ENCODE results near the gene PLIN5.
"Not testable (repeated sequence)": the region's sequence is repeated elsewhere in the genome, so short reads cannot be mapped to it uniquely, and the experiment has no call there.

PLIN5 gene

DNA sequence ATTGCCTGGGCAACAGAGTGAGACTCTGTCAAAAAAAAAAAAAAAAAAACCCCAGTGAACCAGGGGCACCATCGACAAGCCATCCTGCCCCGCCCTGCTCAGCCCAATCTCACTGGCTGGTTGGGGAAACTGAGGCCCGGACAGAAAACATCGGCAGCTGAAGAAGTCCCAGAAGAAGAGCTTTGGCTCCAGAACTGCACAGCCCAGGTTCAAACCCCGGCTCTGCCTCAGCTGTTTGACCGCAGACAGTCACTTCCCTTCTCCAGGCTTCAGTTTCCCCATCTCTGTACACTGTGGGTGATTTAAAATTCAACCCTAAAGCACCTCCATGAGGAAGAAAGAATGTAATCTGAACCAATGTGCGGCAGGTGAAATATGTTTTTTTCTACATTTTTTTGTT is 33.9 kb upstream of the PLIN5 start:
- no peak for DNase-seq (ENCODE audit: low read depth, low spot score)

DNA sequence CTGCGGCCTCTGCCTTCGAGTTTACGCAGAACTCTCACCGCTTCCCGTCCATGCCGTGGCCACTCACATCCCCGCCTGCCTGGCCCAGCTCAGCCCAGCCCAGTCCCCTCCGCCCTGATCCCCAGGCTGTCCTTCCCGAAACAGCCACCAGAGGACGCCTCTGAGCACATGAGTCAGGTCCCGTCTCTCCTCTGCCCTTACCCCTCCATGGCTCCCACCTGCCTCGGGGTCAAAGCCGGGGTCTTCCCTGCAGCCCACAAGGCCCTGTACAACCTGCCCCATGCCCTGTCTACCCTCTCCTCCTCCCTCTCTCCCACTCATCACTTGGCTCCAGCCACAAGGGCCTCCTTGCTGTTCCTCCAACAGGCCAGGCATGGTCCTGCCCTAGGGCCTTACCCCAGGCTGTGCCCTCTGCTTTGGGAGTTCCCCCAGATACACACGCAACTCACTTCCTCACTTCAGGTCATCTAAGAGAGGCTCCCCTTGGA is 32.6 kb upstream of the PLIN5 start:
- DNase-seq (ENCODE audit: low read depth, low spot score) = no peak

DNA sequence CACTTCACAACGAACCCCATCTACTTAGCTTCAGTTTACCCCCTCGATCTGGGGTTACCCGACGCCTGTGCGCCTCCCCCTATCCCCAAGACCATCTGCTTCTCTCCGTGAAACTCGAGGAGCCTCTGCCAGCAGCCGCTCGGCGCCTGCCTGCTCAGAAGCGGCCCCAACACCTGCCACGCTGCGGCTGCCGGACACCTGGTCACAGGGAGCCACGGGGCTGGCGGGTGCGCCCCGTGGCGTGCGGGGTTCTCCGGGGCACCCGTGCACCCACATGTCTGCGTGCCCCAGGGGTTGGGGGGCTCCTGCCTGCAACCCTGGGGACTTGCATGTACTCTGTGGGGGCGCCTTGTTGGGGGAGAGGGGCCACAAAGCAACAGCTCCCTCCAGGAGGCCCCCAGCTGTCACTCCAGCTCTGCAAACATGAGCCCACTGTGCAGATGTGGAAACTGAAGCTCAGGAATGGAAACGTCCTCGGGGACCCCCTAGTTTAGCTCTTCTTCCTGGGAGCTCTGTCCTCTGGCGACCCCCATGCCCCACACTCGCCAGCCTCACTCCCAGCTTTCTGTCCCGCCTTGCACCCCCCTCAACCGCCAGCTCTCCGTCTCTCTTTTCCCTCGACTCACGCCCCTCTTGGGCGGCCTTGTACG is 31.5 kb upstream of the PLIN5 start:
- no peak for DNase-seq (ENCODE audit: low read depth, low spot score)

DNA sequence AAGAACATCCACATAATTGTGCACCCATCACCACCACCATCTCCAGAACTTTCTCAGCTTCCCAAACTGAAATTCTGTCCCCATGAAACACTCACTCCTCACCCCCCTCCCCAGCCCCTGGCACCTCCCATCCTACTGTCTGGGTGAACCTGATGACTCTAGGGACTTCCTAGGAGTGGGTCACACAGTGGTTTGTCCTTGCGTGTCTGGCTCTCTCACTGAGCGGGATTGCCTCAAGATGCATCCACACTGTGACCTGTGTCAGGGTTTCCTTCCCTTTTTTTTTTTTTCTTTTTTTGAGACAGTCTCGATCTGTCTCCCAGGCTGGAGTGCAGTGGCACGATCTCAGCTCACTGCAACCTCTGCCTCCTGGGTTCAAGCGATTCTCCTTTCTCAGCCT is 28.5 kb upstream of the PLIN5 start:
- not testable (repeated sequence) for DNase-seq (ENCODE audit: low read depth, low spot score)

DNA sequence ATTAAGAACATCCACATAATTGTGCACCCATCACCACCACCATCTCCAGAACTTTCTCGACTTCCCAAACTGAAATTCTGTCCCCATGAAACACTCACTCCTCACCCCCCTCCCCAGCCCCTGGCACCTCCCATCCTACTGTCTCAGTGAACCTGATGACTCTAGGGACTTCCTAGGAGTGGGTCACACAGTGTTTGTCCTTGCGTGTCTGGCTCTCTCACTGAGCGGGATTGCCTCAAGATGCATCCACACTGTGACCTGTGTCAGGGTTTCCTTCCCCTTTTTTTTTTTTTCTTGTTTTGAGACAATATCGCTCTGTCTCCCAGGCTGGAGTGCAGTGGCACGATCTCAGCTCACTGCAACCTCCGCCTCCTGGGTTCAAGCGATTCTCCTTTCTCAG is 27.1 kb upstream of the PLIN5 start:
- DNase-seq (ENCODE audit: low read depth, low spot score) = not testable (repeated sequence)

DNA sequence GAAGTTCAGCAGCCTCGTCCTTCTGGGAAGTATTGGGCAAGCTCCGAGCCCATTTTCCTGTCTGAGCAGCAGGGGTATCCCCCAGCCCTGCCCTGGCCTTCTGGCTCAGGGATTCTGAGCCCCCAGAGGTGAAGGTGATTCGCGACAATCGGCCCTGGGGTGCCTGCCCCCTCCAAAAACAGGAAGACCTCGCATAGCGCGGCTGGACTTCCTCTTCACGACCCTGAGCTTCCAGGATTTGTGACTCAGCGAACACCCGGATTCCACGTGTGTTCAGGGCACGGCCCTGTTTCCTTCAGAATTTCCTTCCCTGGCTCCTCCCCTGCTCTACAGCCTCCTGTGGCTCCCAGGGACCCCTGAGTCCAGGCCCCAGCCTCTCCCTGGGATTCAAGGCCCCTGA is 24.5 kb upstream of the PLIN5 start, which contains the start of gene SEMA6B:
Gene SEMA6B (minus strand): TSS at position 116 of the 400 bp plus-strand sequence. CDS start 1,227 bp downstream, outside the sequence.
- DNase-seq (ENCODE audit: low read depth, low spot score) = no peak

DNA sequence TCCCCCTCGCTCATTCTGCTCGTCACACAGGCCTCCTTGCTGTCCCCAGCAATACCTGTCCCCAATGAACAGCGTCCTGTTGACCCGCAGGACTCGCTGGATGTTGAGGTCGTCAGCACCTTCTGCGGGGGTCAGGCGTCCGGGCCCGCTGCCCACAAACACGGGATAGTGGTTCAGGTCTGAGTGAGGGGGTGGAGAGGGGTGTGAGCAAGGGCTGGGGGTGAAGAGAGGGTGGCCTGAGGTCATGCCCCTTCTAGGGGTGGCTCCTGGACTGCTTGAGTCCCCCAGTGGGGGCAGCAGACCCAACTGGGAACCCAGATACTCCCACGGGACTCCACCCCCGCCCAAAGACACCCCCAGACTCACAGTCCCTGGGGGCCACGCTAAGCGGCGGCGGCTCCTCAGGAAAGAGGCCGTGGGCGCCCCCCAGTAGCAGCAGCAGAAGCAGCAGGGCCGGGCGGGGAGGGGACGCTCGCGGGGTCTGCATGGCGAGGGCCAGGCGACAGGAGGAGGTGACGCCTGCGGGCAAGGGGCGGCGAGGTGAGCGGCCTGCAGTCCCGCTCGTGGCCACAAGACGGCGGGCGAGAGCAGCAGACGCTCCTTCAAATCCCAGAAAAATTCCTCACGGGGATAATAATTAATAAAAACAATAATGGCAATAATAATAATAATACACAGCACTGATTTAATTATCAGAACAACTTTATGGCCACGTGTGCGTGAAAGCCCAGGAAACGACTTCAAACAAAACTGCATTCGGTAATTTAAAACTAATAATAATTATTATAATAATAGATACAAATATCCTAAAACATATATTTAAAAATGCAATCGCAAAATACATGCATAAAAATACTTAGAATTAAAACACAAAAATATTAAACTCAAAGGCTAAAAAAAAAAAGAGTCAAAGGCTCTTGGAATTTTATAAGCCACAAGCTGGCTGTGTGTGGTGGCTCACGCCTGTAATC is 23.2 kb upstream of the PLIN5 start:
- DNase-seq (ENCODE audit: low read depth, low spot score) = no peak

DNA sequence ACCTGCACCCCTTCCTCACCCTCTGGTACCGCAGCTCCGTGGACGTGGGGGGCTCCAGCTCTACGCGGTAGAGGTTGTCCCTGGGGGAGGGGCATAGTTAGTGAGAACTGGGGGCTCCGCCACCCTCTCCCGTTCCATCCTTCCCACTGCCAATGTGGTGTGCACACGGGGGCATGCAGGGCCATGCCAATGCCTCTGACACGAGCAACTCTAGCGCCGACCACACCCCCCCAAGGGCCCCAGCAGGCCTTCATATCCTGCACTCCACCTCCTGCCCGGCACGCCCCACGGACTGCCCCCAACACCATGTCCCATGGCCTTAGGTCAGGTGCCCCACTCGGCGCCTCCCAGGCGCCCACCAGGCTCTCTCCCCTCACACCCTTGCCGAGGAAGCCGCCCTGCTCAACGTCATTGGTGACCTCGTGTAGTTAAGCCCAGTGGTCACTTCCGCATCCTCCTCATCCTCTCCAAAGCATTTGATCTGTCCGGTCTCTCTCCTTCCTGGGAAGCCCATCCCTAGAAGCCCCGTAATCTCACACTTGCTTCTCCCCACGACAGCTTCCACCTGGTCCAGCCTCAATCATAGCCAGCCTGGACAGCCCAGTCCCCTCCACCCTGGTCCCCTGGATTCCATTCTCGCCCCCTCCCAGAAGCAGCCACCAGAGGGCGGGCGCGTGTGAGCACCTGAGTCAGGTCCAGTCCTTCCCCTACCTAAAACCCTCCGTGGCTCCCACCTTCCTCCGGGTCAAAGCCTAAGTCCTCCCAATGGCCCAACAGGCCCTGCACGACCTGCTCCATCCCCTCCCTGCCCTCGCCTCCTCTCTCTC is 22.3 kb upstream of the PLIN5 start:
- DNase-seq (ENCODE audit: low read depth, low spot score) = no peak

DNA sequence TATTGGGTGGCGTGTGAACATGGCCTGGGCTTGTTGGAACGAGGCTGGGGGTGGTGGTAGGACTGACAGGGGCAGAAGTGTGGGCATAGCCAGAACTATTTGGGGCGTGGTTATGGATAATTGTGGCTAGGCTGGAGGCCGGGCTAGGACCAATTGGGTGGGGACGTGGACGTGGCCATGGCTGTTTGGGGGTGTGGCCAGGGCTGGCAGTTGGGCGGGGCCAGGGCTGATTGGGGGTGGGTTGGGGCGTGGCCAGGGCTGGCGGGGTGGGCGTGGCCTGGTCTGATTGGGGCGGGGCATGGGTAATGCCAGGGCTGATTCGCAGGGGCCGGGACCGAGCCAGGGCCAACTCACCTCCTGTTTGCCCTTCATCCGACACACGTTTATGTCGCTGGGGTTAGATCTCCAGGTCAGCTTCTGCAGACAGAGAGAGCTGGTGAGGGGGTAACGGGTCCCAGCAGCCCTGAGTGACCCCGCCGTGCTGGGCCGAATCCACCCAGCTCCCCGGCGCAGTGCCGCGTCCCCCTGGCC is 21.6 kb upstream of the PLIN5 start:
- no peak for DNase-seq (ENCODE audit: low read depth, low spot score)

DNA sequence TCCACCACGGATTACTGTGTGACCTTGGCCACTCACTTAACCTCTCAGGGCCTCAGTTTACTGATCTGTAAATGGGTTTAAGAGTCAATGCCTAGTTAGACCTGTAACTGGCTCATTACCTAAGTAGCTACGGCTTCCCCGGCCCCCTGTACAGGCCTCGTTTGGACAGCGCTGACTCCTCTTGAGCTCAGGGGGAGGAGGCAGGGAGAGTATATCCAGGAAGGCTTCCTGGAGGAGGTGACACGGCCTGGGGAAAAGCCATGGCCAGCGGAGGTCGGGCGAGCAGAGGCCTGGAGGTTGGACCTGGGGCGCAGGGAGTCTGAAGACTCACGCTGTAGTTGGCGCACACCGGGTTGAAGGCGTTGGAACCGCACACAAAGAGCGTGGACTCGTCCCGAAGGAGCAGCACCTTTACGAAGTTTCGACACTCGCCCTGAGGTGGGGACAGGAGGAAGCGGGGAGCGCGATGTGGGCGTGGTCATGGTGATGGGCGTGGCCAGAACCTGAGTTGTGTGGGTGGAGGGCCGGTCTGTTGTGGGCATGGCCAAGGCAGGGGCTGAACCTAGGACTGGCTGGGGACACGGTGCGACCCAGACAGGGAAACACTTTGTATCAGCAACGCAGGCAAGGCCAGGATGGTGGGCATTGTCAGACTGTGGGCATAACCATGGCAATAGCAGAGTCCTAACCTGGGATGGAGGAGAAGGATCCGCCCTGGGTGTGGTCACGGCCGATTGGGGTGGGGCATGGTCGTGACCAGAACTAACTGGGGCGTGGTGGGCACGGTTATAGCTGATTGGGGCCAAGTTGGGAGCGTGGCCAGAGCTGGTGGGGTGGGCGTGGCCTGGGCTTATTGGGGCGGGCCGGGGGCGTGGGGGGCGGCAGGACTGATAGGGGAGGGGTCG is 20.9 kb upstream of the PLIN5 start:
- no peak for DNase-seq (ENCODE audit: low read depth, low spot score)

DNA sequence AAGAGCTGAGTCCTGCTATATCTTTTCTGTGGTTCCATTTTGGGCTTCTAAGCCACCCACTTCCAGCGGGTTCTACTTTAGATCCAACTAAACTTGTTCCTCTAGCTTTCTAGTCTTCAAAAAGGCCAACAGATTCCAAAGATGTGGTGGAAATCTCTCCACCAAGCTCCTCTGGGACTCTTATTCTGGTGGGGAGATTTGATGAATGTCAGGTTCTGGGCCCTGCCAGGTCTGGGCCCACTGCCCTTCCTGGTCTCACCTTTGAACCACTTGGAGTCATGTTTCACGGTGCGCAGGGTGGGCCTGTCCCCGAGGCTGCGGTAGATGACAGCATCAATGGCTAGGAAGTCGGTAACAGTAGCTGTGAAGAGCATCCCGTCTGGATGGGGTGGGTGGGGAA is 19.7 kb upstream of the PLIN5 start:
- no peak for DNase-seq (ENCODE audit: low read depth, low spot score)

DNA sequence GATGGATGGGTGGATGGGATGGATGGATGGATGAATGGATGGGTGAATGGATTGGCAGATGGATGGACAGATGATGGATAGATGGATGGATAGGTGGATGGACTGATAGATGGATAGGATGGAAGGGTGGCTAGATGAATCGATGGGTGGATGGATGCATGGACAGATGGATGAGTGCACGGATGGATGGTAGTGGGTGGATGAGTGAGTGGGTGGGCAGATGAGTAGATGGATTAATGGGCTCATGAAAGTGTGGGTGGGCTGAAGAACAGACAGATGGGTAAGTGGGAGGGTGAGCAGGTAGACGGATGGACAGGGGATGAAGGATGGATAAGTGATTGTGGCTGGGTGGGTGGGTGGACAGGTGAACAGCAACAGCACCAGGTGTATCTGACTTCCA is 18.8 kb upstream of the PLIN5 start:
- DNase-seq (ENCODE audit: low read depth, low spot score) = no peak

DNA sequence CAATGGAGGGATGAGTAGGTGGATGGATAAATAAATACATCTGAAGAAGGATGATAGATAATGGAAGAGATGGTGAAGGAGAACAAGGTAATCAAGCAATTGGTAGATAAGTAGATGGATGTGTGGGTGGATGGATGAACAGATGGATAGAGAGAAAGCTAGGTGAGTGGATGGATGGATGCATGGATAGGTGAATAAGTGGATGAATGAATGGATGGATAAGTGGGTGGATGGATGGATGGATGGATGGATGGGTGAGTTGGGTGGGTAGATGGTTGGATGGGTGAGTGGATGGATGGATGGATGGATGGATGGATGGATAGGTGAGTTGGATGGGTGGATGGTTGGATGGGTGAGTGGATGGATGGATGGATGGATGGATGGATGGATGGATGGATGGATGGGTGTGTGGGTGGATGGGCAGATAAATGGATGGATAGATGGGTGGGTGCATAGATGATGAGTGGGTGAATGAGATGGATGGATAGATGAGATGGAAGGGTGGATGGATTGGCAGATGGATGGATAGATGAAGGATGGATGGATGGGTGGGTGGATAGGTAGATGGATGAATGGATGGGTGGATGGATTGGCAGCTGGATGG is 18.2 kb upstream of the PLIN5 start:
- no peak for DNase-seq (ENCODE audit: low read depth, low spot score)

DNA sequence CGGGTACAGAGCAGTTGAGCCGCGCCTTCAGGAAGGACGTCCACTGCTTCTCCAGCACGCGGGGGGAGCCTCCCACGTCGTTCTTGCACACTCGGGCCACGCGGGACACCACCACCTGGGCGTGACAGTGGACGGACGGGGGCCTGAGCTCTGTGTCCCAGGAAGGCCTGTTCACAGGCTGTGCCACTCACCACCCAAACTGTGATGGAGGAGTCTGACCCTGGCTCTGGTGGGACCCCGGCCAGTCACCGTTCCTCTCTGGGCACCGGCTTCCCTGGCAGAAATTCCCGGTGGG is 17.4 kb upstream of the PLIN5 start:
- no peak for DNase-seq (ENCODE audit: low read depth, low spot score)

DNA sequence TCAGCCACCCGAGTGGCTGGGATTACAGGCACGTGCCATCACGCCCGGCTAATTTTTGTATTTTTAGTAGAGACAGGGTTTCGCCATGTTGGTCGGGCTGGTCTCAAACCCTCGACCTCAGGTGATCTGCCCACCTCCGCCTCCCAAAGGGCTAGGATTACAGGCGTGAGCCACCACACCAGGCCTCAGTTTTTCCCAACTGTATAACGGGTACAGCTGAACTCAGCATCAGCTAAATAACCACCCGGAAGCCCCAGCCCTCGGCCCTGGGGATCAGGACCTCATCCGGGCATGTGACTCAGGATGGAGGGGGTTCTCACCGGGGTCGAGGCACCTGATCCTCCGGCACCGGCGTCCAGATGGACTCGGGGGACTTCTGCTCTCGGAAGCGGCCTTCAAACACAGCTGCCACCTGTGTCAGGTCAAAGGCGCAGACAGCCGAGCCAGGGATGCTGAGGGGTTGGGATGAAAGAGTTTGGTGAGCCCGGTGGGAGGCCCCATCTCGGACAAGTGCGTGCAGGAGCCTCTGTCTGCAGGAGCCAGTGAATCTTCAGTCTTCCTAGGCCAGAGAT is 15.5 kb upstream of the PLIN5 start:
- no peak for DNase-seq (ENCODE audit: low read depth, low spot score)

DNA sequence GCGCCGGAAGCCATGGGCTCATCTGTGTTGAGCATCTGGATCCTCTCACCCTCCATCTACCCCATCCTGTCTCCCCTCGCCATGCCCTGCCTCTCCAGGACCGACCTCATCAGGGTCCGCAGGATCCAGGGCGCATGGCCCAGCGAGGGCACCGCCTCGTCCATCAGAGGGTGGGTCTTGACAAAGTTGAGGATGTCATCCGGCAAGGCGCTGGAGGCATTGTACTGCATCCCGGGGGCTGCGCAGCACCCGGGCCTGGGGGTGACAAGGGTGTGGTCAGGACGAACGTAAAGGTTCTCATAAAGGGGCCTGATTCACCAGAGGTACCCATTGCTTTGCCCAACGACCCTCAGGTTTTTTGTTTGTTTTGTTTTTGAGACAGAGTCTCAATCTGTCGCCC is 15.0 kb upstream of the PLIN5 start:
- DNase-seq (ENCODE audit: low read depth, low spot score) = no peak

DNA sequence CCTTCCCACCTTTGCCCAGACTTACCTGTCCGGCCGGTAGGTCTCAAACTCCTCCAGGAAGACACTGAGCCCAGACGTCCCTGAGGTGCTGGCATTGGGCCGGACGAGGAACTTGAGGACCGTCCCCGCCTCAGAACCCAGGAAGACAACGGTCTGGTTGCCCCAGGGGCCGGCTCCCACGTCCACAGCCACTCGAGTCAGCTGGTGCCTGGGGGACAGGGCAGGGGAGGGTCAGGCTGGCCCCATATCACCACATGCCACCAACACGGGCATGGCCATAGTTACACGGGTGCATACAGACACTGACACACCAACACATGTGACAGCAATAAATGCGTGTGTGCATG is 13.2 kb upstream of the PLIN5 start:
- no peak for DNase-seq (ENCODE audit: low read depth, low spot score)

DNA sequence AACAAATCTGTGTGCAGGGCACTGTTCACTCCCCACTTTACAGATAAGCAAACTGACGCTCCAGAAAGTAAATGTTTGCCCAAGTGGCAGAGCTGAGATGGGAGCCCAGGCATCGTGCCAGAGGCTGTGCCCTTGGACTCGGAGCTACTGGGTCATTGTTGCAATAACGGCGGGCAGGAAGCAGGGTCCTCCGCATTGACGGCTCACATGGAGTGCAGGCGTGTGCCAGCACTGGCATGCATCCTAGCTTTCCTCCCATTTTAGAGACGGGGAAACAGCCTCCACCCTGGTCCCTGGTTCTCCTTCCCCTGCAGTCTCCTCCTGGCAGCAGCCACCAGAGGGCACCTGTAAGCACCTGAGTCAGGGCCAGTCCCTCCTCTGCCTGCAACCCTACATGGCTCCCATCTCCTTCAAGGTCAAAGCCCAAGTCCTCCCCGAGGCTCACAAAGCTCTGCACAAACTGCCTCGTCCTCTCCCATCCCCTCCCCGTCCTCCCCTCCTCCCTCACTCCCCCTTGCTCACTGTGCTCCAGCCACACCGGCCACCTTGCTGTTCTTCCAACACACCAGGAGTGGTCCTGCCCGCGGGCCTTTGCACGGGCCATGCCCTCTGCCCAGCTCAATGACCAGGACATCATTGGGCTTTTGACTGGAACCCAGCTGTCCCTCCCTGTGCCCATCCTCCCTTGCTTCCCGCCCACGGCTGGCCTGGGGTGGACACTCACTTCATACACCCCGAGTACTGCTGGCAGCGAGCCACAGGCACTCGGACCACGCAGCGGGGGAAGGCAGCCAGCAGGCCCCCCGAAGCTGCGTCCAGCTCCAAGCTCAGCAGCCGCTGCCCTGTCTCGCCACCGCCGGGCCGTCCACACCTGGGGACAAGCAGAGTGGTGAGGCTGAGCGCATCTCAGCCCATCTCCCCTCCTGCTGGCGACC is 12.5 kb upstream of the PLIN5 start:
- no peak for DNase-seq (ENCODE audit: low read depth, low spot score)
